Astrocyte of the spinal cord (primary cell): ENCODE results near the gene SERPINE1.

Experiments used
- DNase-seq: peaks from one replicate; pipeline ENCODE4 v3.0.0; 2011; ENCODE audit warnings: low read depth, low spot score
- H3K4me3 ChIP-seq: 2 replicates; pipeline ENCODE4 v1.5.1; 2011; ENCODE audit warnings: low read depth, mild to moderate bottlenecking, low read length, moderate library complexity
- in situ Hi-C: cut with HindIII; loops from 2 replicates; pipeline ENCODE4 v1.10.0; 2017; ENCODE audit warnings: low sequenced_read_pairs
- TF ChIP-seq, protein P1 (sequence below): IDR thresholded peaks from 2 replicates; pipeline ENCODE4 v1.5.1; 2012; ENCODE audit warnings: low read depth, mild to moderate bottlenecking, low read length, inconsistent platforms

The SERPINE1 gene

GRCh38 chr7:101185258-101185839, 58.4 kb downstream of the SERPINE1 start:
- TF ChIP-seq, protein P1, sequence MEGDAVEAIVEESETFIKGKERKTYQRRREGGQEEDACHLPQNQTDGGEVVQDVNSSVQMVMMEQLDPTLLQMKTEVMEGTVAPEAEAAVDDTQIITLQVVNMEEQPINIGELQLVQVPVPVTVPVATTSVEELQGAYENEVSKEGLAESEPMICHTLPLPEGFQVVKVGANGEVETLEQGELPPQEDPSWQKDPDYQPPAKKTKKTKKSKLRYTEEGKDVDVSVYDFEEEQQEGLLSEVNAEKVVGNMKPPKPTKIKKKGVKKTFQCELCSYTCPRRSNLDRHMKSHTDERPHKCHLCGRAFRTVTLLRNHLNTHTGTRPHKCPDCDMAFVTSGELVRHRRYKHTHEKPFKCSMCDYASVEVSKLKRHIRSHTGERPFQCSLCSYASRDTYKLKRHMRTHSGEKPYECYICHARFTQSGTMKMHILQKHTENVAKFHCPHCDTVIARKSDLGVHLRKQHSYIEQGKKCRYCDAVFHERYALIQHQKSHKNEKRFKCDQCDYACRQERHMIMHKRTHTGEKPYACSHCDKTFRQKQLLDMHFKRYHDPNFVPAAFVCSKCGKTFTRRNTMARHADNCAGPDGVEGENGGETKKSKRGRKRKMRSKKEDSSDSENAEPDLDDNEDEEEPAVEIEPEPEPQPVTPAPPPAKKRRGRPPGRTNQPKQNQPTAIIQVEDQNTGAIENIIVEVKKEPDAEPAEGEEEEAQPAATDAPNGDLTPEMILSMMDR: no peak

GRCh38 chr7:101186194-101186593, 59.3 kb downstream of the SERPINE1 start:
- TF ChIP-seq, protein P1: no peak
- no peak for DNase-seq
- in situ Hi-C loops: no loop called here
- H3K4me3 ChIP-seq: no peak overlapping the region

More at GRCh38 chr7:101185258-101185839, 58.4 kb downstream of the SERPINE1 start:
- H3K4me3 ChIP-seq: no peak overlapping the region
- in situ Hi-C loops: no loop called here
- peak; percentile 19 for DNase-seq

- H3K4me3 ChIP-seq: no peak overlapping the region
- DNase-seq: no peak
- in situ Hi-C loops: no loop called here
- TF ChIP-seq, protein P1: no peak
Observed at GRCh38 chr7:101186844-101187428, 60.0 kb downstream of the SERPINE1 start.
